Measurements from ENCODE around the gene PPARG.

Gene PPARG

DNA sequence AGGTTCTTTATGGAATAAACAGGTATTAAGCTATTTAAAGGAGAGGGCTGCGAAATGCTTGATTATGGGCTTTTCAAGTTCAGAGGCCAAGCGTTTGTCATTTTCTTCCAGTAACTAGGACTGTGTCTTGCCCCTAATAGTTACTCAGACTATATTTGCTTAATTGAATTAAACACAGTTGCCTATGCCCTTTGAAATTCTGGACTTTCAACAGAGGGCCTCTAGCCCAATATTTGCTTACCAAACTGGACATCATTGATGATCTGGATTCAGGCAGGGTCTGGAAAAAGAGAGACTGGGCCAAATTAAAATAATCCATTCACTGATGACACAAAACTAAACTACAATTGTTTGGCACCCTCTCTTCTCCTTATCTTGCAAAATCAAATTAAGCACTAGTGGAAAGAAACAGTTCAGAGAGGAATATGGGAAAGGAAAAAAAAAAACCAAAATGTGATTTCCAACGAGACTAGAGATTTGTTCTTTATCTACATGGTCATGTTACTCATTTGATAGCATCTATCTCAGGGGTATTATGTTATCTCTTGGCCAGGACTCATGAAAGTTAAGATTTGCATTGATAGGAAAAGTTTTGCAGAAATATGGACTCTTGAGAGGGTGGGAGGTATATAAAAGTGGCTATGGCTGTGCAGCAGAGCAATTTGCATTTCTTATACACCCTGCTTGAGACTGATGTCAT is 120.3 kb downstream of the PPARG start:
- no peak for DNase-seq
- H3K27me3 Mint-ChIP-seq, result peaks cover 9% of the 10 kb centered on the region
- no peaks in the 10 kb centered on the region for H3K9me3 Mint-ChIP-seq
- no peak for ATAC-seq
- no peaks in the 10 kb centered on the region for H3K36me3 Mint-ChIP-seq (ENCODE audit: low read depth)
- H3K27ac Mint-ChIP-seq, result no peak overlapping the region
- H3K4me1 Mint-ChIP-seq, result peaks cover 4% of the 10 kb centered on the region
- H3K4me3 Mint-ChIP-seq, result no peak overlapping the region

DNA sequence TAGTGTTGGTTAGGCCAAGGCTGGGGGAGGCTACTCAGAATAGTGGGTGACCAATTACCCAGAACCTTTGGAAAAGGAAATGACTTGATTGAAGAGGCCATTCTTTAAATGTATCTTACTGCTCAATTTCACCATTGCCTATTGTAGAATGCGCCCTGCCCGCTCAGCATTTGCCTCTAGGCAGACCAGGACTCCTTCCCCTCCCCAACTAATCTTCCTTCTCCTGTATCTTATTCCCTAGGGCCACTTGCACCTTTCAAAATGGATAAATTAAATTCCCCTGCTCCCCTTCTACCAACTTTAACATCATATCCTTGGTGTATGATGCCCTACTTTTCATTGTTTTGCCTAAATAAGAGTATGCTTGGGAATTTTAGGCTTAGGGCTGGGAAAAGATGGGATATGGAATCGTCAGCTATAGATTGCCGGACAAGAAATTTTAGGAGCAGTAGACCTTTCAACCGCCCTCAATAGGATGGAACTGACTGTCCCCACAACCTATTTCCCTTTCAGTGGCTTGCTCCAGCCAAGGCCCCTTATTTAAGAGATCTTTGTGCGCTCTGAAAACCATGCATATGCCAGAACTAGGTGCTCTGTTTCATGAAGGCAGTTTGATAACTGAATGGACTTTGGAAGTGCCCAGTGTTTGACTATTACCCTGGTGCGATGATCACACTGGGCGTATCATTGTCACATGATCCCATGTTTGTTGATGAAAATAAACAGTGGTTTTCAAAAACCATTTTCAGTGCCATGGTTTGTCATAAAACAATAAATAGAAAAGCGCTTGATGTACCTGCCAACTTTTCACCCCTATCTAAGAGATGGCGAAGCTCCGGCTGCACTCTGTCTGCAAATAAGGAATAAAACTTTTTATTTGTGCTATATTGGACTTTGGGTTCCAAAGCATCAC is 121.1 kb downstream of the PPARG start:
- H3K4me1 Mint-ChIP-seq, result peaks cover 4% of the 10 kb centered on the region
- DNase-seq (no peak), ATAC-seq (no peak)
- H3K4me3 Mint-ChIP-seq, result no peak overlapping the region
- peaks cover 9% of the 10 kb centered on the region for H3K27me3 Mint-ChIP-seq
- H3K9me3 Mint-ChIP-seq, result no peaks in the 10 kb centered on the region
- H3K27ac Mint-ChIP-seq, result no peak overlapping the region
- H3K36me3 Mint-ChIP-seq (ENCODE audit: low read depth), result no peaks in the 10 kb centered on the region

DNA sequence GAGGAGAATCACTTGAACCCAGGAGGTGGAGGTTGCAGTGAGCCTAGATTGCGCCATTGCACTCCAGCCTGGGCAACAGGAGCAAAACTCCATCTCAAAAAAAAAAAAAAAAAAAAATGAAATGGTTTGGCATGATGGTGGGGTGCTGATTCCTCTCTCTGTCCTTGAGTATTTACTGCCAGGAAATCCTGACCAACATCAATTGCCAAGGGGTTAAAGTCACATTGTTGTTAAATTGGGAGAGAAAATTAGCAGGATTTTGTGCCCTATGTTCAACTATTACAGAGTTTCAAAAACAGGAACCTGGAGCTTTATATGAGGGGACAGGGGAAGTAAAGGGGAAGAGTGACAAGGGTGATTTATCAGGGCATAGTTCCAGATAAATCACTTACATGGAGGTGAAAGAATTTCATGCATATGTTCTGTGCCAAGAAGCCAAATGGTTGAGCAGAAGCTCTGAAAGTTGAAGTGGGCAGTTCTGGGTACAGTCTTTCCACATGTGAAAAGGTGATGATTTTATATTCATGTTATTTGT is 124.9 kb downstream of the PPARG start:
- Mint-ChIP-seq H3K4me3 (no peak overlapping the region), H3K4me1 (peaks cover 4% of the 10 kb centered on the region), H3K36me3 (ENCODE audit: low read depth) (no peaks in the 10 kb centered on the region), H3K27ac (no peak overlapping the region), H3K27me3 (peaks cover 7% of the 10 kb centered on the region), H3K9me3 (no peaks in the 10 kb centered on the region)
- DNase-seq, result no peak
- no peak for ATAC-seq

DNA sequence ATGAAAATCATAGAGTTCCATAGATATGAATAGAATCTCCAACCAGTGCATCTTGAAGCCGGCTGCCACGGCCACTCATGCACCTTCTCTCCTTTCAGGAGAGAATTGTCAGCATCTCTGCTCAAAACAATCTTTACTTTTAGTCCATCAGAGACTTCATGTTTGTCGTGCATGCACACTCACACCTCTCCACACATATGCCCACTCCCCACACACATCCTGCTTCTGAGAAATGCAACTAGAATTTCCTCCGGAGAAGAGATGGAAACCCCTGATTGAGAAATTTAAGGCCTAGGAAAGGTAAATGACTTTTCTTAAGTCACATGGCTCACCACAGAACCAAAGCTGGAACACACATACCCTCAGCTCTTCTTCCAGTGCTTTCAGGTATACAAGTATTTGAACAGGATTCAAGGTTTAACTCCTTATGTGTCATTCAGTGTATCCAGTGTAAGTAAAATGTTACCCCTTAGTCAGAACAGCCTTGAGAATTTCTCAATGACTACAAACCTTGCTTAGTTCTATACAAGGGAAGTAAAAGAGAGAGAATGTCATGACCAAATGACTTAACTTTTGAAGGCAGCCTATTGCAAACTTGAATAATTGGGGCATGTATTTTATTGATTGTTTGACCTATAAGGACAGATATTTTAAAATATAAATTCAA is 126.3 kb downstream of the PPARG start:
- no peak for DNase-seq
- Mint-ChIP-seq H3K4me3 (no peak overlapping the region), H3K36me3 (ENCODE audit: low read depth) (no peaks in the 10 kb centered on the region), H3K27ac (peak overlapping the region; percentile 23), H3K27me3 (peaks cover 7% of the 10 kb centered on the region), H3K4me1 (peaks cover 2% of the 10 kb centered on the region), H3K9me3 (no peaks in the 10 kb centered on the region)
- ATAC-seq, result no peak

DNA sequence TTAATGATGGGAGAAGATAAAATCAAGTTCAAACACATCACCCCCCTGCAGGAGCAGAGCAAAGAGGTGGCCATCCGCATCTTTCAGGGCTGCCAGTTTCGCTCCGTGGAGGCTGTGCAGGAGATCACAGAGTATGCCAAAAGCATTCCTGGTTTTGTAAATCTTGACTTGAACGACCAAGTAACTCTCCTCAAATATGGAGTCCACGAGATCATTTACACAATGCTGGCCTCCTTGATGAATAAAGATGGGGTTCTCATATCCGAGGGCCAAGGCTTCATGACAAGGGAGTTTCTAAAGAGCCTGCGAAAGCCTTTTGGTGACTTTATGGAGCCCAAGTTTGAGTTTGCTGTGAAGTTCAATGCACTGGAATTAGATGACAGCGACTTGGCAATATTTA is 127.9 kb downstream of the PPARG start:
- no peaks in the 10 kb centered on the region for H3K9me3 Mint-ChIP-seq
- peaks cover 5% of the 10 kb centered on the region for H3K27me3 Mint-ChIP-seq
- peaks cover 11% of the 10 kb centered on the region for H3K4me1 Mint-ChIP-seq
- no peak overlapping the region for H3K27ac Mint-ChIP-seq
- ATAC-seq (no peak), DNase-seq (no peak)
- H3K4me3 Mint-ChIP-seq, result no peak overlapping the region
- no peaks in the 10 kb centered on the region for H3K36me3 Mint-ChIP-seq (ENCODE audit: low read depth)

DNA sequence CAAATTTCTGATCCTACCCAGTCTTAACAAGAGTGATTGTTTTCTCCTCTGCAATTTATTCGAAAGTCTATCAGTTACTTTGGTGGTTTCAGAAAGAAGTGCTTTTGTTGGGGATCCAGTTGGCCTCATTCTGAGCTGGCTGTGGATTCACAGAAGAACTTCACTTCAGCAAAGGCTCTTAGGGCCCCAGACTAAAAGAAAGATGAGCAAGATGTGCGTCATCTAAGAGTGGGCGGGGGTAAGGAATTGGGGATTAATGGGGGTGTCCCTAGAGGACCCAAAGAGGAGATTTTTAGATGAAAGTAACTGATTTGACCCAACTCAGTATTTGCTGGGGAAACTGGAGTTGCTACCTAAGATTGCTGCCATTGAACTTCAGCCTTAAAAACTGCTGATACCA is 131.5 kb downstream of the PPARG start:
- ATAC-seq, result peak; percentile 55
- peak; percentile 31 for DNase-seq

DNA sequence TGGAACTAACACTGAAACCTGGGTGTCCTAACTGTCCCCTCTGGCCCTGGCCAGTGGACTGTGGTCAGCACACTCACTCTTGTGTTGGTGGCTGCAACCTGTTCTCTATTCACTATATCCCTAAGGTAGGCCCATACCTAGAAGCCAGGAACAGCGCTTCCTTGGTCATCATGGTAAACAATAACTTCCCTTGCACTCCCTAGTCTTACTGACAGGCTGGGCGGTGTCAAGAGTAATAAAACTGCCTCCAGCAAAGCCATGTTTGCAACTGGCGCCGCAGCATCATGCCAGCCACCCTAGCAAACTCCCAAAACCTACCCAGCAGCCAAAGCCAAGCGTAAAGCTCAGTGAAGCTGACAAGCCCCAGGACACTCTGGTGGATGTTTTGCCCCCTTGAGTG is 132.3 kb downstream of the PPARG start:
- Mint-ChIP-seq H3K36me3 (ENCODE audit: low read depth) (no peaks in the 10 kb centered on the region), H3K27ac (no peak overlapping the region), H3K4me3 (no peak overlapping the region), H3K4me1 (peaks cover 20% of the 10 kb centered on the region), H3K9me3 (no peaks in the 10 kb centered on the region), H3K27me3 (peaks cover 12% of the 10 kb centered on the region)
- no peak for ATAC-seq
- no peak for DNase-seq

More for the DNA sequence above, 131.5 kb downstream of the PPARG start:
- Mint-ChIP-seq H3K4me1 (peaks cover 20% of the 10 kb centered on the region), H3K27me3 (peaks cover 10% of the 10 kb centered on the region), H3K27ac (peak overlapping the region; percentile 13), H3K36me3 (ENCODE audit: low read depth) (no peaks in the 10 kb centered on the region), H3K4me3 (no peak overlapping the region), H3K9me3 (no peaks in the 10 kb centered on the region)

DNA sequence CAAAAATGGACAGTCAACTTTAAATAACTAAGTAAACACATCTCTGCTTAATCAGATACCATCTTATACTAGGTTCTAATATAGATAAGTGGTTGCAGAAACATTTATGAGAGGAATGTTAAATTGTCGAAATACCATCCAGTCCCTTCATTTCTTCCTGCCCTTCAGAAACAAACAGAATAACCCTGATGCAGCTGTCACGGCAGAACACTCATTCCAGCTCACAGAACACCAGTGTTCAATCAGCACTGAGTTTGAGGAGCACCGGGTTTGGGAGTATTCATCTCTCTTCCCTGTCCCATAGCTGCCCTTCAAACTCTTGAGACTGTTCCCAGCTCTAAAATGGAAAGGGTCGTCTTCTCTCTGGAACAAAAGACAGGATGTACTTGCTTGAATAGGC is 134.3 kb downstream of the PPARG start:
- Mint-ChIP-seq H3K4me3 (no peak overlapping the region), H3K36me3 (ENCODE audit: low read depth) (no peaks in the 10 kb centered on the region), H3K27ac (no peak overlapping the region), H3K4me1 (peaks cover 20% of the 10 kb centered on the region), H3K27me3 (peaks cover 12% of the 10 kb centered on the region), H3K9me3 (no peaks in the 10 kb centered on the region)
- ATAC-seq (no peak), DNase-seq (no peak)

DNA sequence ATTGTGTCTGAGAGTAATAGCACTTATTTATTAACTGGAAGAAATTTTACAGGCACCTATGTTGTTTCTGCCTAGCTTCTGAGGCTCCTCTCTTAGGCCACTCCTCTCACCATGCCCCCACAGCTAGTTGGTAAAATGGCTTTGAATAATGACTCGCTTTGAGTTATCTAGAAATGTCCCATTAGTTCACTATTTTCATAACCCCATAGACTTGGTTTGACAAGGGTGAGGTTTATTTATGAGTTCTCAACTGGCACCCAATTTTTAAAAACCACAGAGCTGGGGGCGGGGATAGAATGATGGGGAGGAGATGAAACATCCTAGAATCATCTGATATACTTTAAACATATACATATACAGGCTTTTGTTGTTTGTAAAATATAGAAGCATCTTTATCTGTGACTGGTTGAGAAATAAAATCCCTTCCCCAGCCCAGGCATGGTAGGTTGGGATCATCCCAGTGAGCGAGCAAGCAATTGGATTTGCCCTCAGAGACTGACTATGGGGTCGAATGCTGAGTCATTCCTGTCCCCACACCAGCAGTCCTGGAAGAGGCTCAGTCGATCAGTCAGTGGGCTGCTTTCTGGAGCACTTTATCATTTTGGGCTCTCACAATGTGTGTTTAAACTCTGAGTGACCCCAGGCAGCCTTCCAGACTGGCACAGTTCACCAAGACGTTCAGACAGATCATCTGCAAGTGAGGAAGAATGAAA is 135.2 kb downstream of the PPARG start:
- no peaks in the 10 kb centered on the region for H3K36me3 Mint-ChIP-seq (ENCODE audit: low read depth)
- H3K27ac Mint-ChIP-seq, result peak overlapping the region; percentile 37
- peaks cover 20% of the 10 kb centered on the region for H3K4me1 Mint-ChIP-seq
- ATAC-seq (peak; percentile 78), DNase-seq (peak; percentile 27)
- no peaks in the 10 kb centered on the region for H3K9me3 Mint-ChIP-seq
- peaks cover 15% of the 10 kb centered on the region for H3K27me3 Mint-ChIP-seq
- H3K4me3 Mint-ChIP-seq, result peak overlapping the region; percentile 9

DNA sequence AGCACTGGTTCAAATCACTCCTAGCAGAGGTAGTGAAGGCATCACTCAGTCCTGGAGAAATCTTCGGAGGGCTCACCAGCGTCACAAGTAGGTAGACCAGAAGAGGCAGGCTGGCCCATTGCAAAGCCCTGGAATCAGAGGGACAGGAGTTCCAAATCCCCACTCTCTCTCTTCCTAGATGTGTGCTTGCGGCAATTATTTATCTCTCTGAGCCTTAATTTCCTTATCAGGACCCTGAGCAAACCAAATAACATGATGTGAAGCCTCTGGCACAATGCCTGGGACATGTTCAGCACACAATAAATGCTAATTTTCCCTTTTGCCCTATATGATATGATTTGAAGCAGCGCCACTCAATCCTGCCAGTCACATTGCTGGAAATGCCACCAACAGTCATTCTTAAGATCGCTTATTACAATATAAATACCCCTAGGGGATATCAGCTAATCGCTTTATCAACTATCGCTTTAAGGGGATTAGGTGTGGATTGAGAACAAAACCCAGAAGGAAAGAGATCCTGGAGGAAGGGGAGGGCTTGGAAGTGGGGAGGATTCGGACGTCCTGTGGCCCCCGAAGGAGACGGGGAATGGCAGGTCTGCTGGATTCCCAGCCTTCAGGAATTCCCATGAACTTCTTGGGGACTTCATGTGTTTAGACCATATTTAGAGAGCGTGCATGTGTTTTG is 135.9 kb downstream of the PPARG start:
- DNase-seq (no peak), ATAC-seq (no peak)
- no peak overlapping the region for H3K4me3 Mint-ChIP-seq
- H3K4me1 Mint-ChIP-seq, result peaks cover 20% of the 10 kb centered on the region
- no peak overlapping the region for H3K27ac Mint-ChIP-seq
- no peaks in the 10 kb centered on the region for H3K9me3 Mint-ChIP-seq
- no peaks in the 10 kb centered on the region for H3K36me3 Mint-ChIP-seq (ENCODE audit: low read depth)
- peaks cover 15% of the 10 kb centered on the region for H3K27me3 Mint-ChIP-seq

DNA sequence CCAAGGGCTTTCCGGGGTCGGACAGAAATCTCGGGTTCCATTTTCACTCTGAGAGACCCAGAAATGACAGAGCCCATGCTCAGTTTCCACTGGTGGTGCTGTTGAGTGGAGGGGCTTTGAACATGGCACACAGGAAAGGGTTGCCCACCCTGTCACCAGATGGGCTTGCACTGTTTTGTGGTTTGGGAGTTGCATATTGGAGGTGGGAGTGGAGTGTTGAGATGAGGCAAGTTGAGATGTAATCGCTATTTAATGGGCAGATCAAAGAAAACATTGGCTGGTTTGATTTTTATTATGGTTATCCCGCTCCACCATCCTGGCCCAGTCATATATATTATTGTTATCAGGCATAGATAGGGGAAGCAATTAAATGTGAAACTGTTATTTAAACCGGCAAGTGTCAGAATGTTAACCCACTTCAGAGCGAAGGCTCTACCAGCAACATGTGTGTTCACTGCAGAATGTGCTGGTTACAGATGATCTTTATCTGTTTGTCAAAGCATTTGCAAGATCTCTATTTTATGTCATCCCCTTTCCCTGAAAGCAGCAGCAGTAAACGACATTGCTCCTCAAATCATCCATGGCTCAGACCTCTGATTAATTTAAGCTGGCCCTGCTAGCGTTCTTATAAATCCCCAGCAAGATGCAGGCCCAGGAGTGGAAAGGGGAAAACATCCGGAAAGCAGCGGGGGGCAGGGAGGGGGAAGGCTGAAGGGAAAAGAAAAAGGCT is 137.1 kb downstream of the PPARG start:
- no peak overlapping the region for H3K4me3 Mint-ChIP-seq
- ATAC-seq (no peak), DNase-seq (no peak)
- H3K4me1 Mint-ChIP-seq, result peaks cover 10% of the 10 kb centered on the region
- no peaks in the 10 kb centered on the region for H3K36me3 Mint-ChIP-seq (ENCODE audit: low read depth)
- H3K27ac Mint-ChIP-seq, result no peak overlapping the region
- no peaks in the 10 kb centered on the region for H3K9me3 Mint-ChIP-seq
- H3K27me3 Mint-ChIP-seq, result peaks cover 15% of the 10 kb centered on the region

DNA sequence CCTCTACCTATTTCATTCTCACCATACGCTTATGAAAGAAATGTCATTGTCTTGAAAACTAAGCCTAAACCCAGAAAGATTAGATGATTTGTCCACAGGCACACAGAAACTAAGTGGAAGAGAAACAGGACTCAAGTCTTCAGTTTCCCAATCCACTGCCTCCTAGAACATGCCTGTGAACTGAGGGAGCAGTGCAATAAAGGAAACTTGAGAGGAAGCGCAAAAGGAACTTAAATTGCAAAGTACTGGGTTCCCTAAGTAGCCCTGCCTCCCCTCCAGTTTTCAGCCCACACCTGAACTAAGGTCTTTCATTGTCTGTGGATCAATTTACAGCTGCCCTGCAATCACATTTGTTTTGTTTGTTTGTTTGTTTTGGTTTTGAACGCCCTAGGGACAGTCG is 138.7 kb downstream of the PPARG start:
- H3K4me3 Mint-ChIP-seq, result no peak overlapping the region
- H3K27ac Mint-ChIP-seq, result no peak overlapping the region
- peaks cover 10% of the 10 kb centered on the region for H3K27me3 Mint-ChIP-seq
- H3K36me3 Mint-ChIP-seq (ENCODE audit: low read depth), result no peaks in the 10 kb centered on the region
- DNase-seq (no peak), ATAC-seq (no peak)
- H3K4me1 Mint-ChIP-seq, result peaks cover 10% of the 10 kb centered on the region
- H3K9me3 Mint-ChIP-seq, result no peaks in the 10 kb centered on the region

DNA sequence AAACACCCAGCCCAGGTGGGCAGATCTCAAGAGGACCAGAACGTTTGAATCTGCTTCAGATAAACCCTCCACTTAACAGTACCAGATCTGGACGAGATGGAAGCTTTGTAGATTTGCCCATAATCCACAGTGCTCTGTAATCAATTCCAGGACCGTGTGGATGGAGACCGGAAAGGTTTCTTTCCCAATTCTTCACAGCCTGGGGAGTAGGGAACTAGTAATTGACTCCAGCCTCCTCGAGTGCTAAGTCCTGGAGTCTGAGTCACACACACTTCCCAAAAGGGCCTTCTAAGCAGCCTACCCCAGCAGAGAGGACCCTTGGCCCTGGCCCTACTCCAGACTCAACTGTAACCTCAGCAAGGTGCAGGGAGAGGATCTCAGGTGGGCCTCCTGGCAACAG is 139.3 kb downstream of the PPARG start:
- H3K36me3 Mint-ChIP-seq (ENCODE audit: low read depth), result no peaks in the 10 kb centered on the region
- ATAC-seq (no peak), DNase-seq (no peak)
- H3K27ac Mint-ChIP-seq, result no peak overlapping the region
- H3K9me3 Mint-ChIP-seq, result no peaks in the 10 kb centered on the region
- H3K4me1 Mint-ChIP-seq, result peaks cover 10% of the 10 kb centered on the region
- no peak overlapping the region for H3K4me3 Mint-ChIP-seq
- peaks cover 8% of the 10 kb centered on the region for H3K27me3 Mint-ChIP-seq
